Small intestine (tissue), 7 donors: Measurements from ENCODE around the gene MYL6. TPM values are rescaled to one million over a fixed set of nuclear protein-coding genes. Genes with fewer than 3 reads are reported as not detected.

Source experiments
- DNase-seq, 2 donors: peaks; one replicate each; pipeline versions ENCODE4 v3.0.0 to v3.0.0-alpha.2; 2013
- FAIRE-seq: peaks from 2 replicates; lab custom pipeline; 2012; peaks lifted over from hg19 to GRCh38; lab: Jason Lieb, UNC
- H3K27ac ChIP-seq, 3 donors: one replicate each; pipeline ENCODE4 v1.5.1; 2013; ENCODE audit warnings: low read length in 2 of 3, mild to moderate bottlenecking in 2 of 3, control low read depth in 1 of 3, inconsistent platforms in 1 of 3, low read depth in 1 of 3, moderate library complexity in 1 of 3
- H3K27me3 ChIP-seq, 3 donors: one replicate each; pipeline ENCODE4 v1.6.1; 2013; ENCODE audit warnings: low read length in 3 of 3, inconsistent platforms in 1 of 3; ENCODE audit not compliant: control insufficient read depth in 3 of 3, insufficient read depth in 3 of 3
- H3K36me3 ChIP-seq, 3 donors: one replicate each; pipeline ENCODE4 v1.6.1; 2013; ENCODE audit warnings: low read length in 3 of 3, inconsistent platforms in 1 of 3, low read depth in 1 of 3, mild to moderate bottlenecking in 1 of 3, moderate library complexity in 1 of 3; ENCODE audit not compliant: control insufficient read depth in 3 of 3, insufficient read depth in 2 of 3
- H3K4me1 ChIP-seq, 3 donors: one replicate each; pipeline ENCODE4 v1.6.1; 2013; ENCODE audit warnings: low read length in 2 of 3, inconsistent platforms in 1 of 3, low read depth in 1 of 3, mild to moderate bottlenecking in 1 of 3, moderate library complexity in 1 of 3; ENCODE audit not compliant: control insufficient read depth in 3 of 3, insufficient read depth in 2 of 3
- H3K4me3 ChIP-seq, 3 donors: one replicate each; pipeline ENCODE4 v1.5.1; 2013; ENCODE audit warnings: low read length in 3 of 3, control low read depth in 1 of 3, inconsistent platforms in 1 of 3, low read depth in 1 of 3, mild to moderate bottlenecking in 1 of 3, moderate library complexity in 1 of 3
- H3K9me3 ChIP-seq, 2 donors: one replicate each; pipeline ENCODE4 v1.6.1; 2013; ENCODE audit warnings: low read depth in 1 of 2, low read length in 1 of 2; ENCODE audit not compliant: control insufficient read depth in 2 of 2, insufficient read depth in 1 of 2
- WGBS, 3 donors: extraction: QIAGEN DNeasy Blood & Tissue Kit; methylation state at CpG; one replicate each; pipeline ENCODE4 v1.1.7; 2013; 5-methylcytosine and 5-hydroxymethylcytosine counted together
- polyA plus RNA-seq, 4 donors: library from polyadenylated mRNA; stranded (reverse) in 3 of 4; unstranded in 1 of 4; fragments of 200-250 nt in 3 of 4; fragments of 120-200 nt in 1 of 4; gene quantifications; one replicate each; pipeline versions ENCODE4 v1.2.1 to v1.2.3, GENCODE V29; 2013
- donor health status: healthy with polysubstance abuse.
- donor health status: control.
- donor health status: control.
- donor health status: Bipolar disorder and iron deficiency.
- donor health status: healthy.

The MYL6 gene
- polyA plus RNA-seq, 4 donors = 1,147 to 4,316 (median 2,966) TPM

GRCh38 chr12:56130876-56131275 lies 27.3 kb upstream of the MYL6 start:
- FAIRE-seq = no peak

DNA sequence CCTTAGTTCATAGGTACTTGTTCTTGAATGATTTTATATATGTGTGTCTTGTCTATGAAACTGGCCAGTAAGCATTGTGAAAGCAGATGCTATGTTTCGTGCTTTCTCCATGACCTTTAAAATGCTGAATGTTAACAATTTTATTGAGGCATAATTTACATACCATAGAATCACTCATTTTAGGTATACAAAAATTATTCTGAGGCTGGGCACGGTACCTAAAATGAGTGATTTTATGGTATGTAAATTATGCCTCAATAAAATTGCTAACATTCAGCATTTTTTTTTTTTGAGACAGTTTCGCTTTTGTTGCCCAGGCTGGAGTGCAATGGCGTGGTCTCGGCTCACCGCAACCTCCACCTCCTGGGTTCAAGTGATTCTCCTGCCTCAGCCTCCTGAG lies 23.3 kb upstream of the MYL6 start:
- Histone ChIP-seq H3K36me3 (peaks cover 7 to 88% (median 12%) of the 10 kb centered on the region in 3 donors), H3K9me3 (no peaks in the 10 kb centered on the region), H3K4me3 (no peak overlapping the region), H3K27ac (no peak overlapping the region), H3K27me3 (no peaks in the 10 kb centered on the region), H3K4me1 (no peaks in the 10 kb centered on the region)
- 94 to 98% (median 96%) methylated on average over 6 of the region's 6 CpGs for WGBS, 3 donors
- FAIRE-seq (no peak), DNase-seq (no peak)

More at GRCh38 chr12:56130876-56131275, 27.3 kb upstream of the MYL6 start:
- H3K4me3 ChIP-seq = no peak overlapping the region
- H3K27ac ChIP-seq = no peak overlapping the region
- 87 to 93% (median 90%) methylated on average over 4 of the region's 4 CpGs for WGBS, 3 donors
- peaks cover 0 to 28% (median 0%) of the 10 kb centered on the region in 3 donors for H3K4me1 ChIP-seq
- H3K27me3 ChIP-seq = no peaks in the 10 kb centered on the region
- H3K36me3 ChIP-seq = peaks cover 2 to 52% (median 6%) of the 10 kb centered on the region in 3 donors
- H3K9me3 ChIP-seq = no peaks in the 10 kb centered on the region
- DNase-seq = no peak

GRCh38 chr12:56137853-56138571 lies 20.1 kb upstream of the MYL6 start:
- WGBS, 3 donors = 92 to 95% (median 95%) methylated on average over 14 of the region's 14 CpGs
- Histone ChIP-seq H3K27me3 (no peaks in the 10 kb centered on the region), H3K4me1 (no peaks in the 10 kb centered on the region), H3K4me3 (no peak overlapping the region), H3K27ac (no peak overlapping the region), H3K9me3 (no peaks in the 10 kb centered on the region), H3K36me3 (peaks cover 10 to 78% (median 20%) of the 10 kb centered on the region in 3 donors)
- no peak for FAIRE-seq
- no peak for DNase-seq

- Histone ChIP-seq H3K36me3 (peaks cover 9 to 63% (median 23%) of the 10 kb centered on the region in 3 donors), H3K4me1 (peaks cover 0 to 13% (median 0%) of the 10 kb centered on the region in 3 donors), H3K9me3 (no peaks in the 10 kb centered on the region), H3K4me3 (no peak overlapping the region), H3K27me3 (no peaks in the 10 kb centered on the region), H3K27ac (no peak overlapping the region)
- FAIRE-seq (no peak), DNase-seq (no peak)
- 88 to 91% (median 90%) methylated on average over 19 of the region's 19 CpGs for WGBS, 3 donors
Measured at GRCh38 chr12:56141946-56142784, 16.0 kb upstream of the MYL6 start.

- H3K9me3 ChIP-seq = no peaks in the 10 kb centered on the region
- 61 to 65% (median 64%) methylated on average over 4 of the region's 4 CpGs for WGBS, 3 donors
- peak overlapping the region in 1 of 3 donors; percentile 34 for H3K27ac ChIP-seq
- peaks cover 5 to 52% (median 18%) of the 10 kb centered on the region in 3 donors for H3K36me3 ChIP-seq
- H3K4me1 ChIP-seq = peaks cover 0 to 15% (median 0%) of the 10 kb centered on the region in 3 donors
- no peak for FAIRE-seq
- H3K27me3 ChIP-seq = no peaks in the 10 kb centered on the region
- no peak overlapping the region for H3K4me3 ChIP-seq
- no peak for DNase-seq
Measured at GRCh38 chr12:56143217-56143616, 14.9 kb upstream of the MYL6 start.

DNA sequence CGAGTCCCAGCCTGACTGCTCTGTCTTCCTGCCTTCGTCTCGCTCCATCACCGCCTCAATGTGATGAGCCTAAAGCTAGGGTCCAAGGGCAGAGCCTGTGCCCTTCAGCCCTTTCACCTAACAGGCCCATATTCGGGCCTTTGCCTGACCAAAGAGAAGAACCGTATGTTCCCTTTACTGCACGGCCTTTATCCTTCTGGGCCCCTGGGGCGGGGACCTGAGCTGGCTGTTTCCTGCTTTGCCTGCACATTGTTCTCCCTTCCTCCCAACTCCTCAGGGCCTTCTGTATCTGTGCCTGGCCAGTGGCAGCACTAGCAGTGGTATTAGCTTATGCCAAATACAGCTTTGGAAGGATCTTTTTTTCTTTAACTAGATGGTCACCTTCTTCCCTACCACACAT lies 14.3 kb upstream of the MYL6 start:
- Histone ChIP-seq H3K4me3 (no peak overlapping the region), H3K27ac (peak overlapping the region in 2 of 3 donors; percentile 19 to 41), H3K36me3 (peaks cover 5 to 46% (median 18%) of the 10 kb centered on the region in 3 donors), H3K27me3 (no peaks in the 10 kb centered on the region), H3K9me3 (no peaks in the 10 kb centered on the region), H3K4me1 (peaks cover 0 to 15% (median 0%) of the 10 kb centered on the region in 3 donors)
- peak in 1 of 2 donors; percentile 45 for DNase-seq
- 68 to 79% (median 71%) methylated on average over 8 of the region's 8 CpGs for WGBS, 3 donors
- FAIRE-seq = no peak

- DNase-seq (no peak), FAIRE-seq (no peak)
Measured at GRCh38 chr12:56145217-56145616, 12.9 kb upstream of the MYL6 start.

More at GRCh38 chr12:56145217-56145616, 12.9 kb upstream of the MYL6 start:
- 88 to 94% (median 94%) methylated on average over 3 of the region's 3 CpGs for WGBS, 3 donors
- Histone ChIP-seq H3K27me3 (no peaks in the 10 kb centered on the region), H3K27ac (no peak overlapping the region), H3K9me3 (no peaks in the 10 kb centered on the region), H3K4me1 (peaks cover 0 to 15% (median 0%) of the 10 kb centered on the region in 3 donors), H3K4me3 (no peak overlapping the region), H3K36me3 (peaks cover 3 to 42% (median 16%) of the 10 kb centered on the region in 3 donors)
